BE2C (cell line): ENCODE results near the gene PDK3.
A peak's percentile ranks its signal among the peaks of the same experiment; 100 is the strongest.

ENCODE experiments used
- DNase-seq: peaks from one replicate; pipeline ENCODE4 v3.0.0-alpha.2; 2020
- H3K27me3 ChIP-seq: fragments of 250-450 bp; sonication (Bioruptor Pico); 2 replicates; pipeline ENCODE4 v1.5.1; 2020; ENCODE audit warnings: mild to moderate bottlenecking
- H3K36me3 ChIP-seq: fragments of 250-450 bp; sonication (Bioruptor Pico); 2 replicates; pipeline ENCODE4 v1.5.1; 2020; ENCODE audit warnings: mild to moderate bottlenecking
- H3K4me1 ChIP-seq: fragments of 250-450 bp; sonication (Bioruptor Pico); 2 replicates; pipeline ENCODE4 v1.5.1; 2020
- H3K4me3 ChIP-seq: 2 replicates; pipeline ENCODE4 v1.5.1; 2011; ENCODE audit warnings: low read depth, low read length
- H3K9me3 ChIP-seq: fragments of 250-450 bp; sonication (Bioruptor Pico); 2 replicates; pipeline ENCODE4 v1.5.1; 2020
- CTCF ChIP-seq: IDR thresholded peaks from 2 replicates; pipeline ENCODE4 v1.5.1; 2012; ENCODE audit warnings: mild to moderate bottlenecking, low read depth, low read length

PDK3 gene

GRCh38 chrX:24448762-24449250 lies 16.3 kb upstream of the PDK3 start:
- Histone ChIP-seq H3K4me1 (no peaks in the 10 kb centered on the region), H3K27me3 (no peaks in the 10 kb centered on the region), H3K36me3 (no peaks in the 10 kb centered on the region), H3K9me3 (no peaks in the 10 kb centered on the region), H3K4me3 (no peak overlapping the region)
- no peak for DNase-seq
- no peak for TF ChIP-seq CTCF

GRCh38 chrX:24463077-24463476 lies 2.0 kb upstream of the PDK3 start:
- Histone ChIP-seq H3K36me3 (no peaks in the 10 kb centered on the region), H3K27me3 (no peaks in the 10 kb centered on the region), H3K9me3 (no peaks in the 10 kb centered on the region), H3K4me3 (no peak overlapping the region), H3K4me1 (no peaks in the 10 kb centered on the region)
- no peak for TF ChIP-seq CTCF
- no peak for DNase-seq

GRCh38 chrX:24464498-24464835 lies 619 bp upstream of the PDK3 start:
- Histone ChIP-seq H3K9me3 (no peaks in the 10 kb centered on the region), H3K36me3 (no peaks in the 10 kb centered on the region), H3K4me1 (no peaks in the 10 kb centered on the region), H3K4me3 (peak overlapping the region; percentile 65), H3K27me3 (no peaks in the 10 kb centered on the region)
- DNase-seq: no peak
- TF ChIP-seq CTCF: no peak

GRCh38 chrX:24465532-24465865 lies 413 bp downstream of the PDK3 start:
- Histone ChIP-seq H3K4me1 (no peaks in the 10 kb centered on the region), H3K36me3 (no peaks in the 10 kb centered on the region), H3K9me3 (no peaks in the 10 kb centered on the region), H3K4me3 (peak overlapping the region; percentile 69), H3K27me3 (no peaks in the 10 kb centered on the region)
- no peak for TF ChIP-seq CTCF
- no peak for DNase-seq

GRCh38 chrX:24466025-24466424 lies 939 bp downstream of the PDK3 start:
- no peaks in the 10 kb centered on the region for H3K27me3 ChIP-seq
- no peaks in the 10 kb centered on the region for H3K36me3 ChIP-seq
- DNase-seq: no peak
- no peaks in the 10 kb centered on the region for H3K4me1 ChIP-seq
- H3K9me3 ChIP-seq: no peaks in the 10 kb centered on the region
- TF ChIP-seq CTCF: no peak
- peak overlapping the region; percentile 69 for H3K4me3 ChIP-seq

- H3K27me3 ChIP-seq: no peaks in the 10 kb centered on the region
- no peak overlapping the region for H3K4me3 ChIP-seq
- no peak for DNase-seq
- no peaks in the 10 kb centered on the region for H3K4me1 ChIP-seq
- no peak for TF ChIP-seq CTCF
- no peaks in the 10 kb centered on the region for H3K36me3 ChIP-seq
- no peaks in the 10 kb centered on the region for H3K9me3 ChIP-seq
Observed at GRCh38 chrX:24468245-24468644, 3.2 kb downstream of the PDK3 start.
